T-helper 1 cell treated with Interleukin-12 subunit alpha and Interleukin-12 subunit beta and Interleukin-4 antibody, amounts not matched to agents 30 μg/mL and 1 μg/mL, for 36 hours (primary cell): ENCODE data around the gene YWHAQ.
"Not testable (repeated sequence)": the region's sequence is repeated elsewhere in the genome, so short reads cannot be mapped to it uniquely, and the experiment has no call there.

Experiments
- H3K27ac Mint-ChIP-seq: one replicate; pipeline ENCODE4 v1.8.0; 2021; ENCODE audit warnings: mild to moderate bottlenecking, mixed read lengths
- H3K27me3 Mint-ChIP-seq: one replicate; pipeline ENCODE4 v1.8.0; 2021; ENCODE audit warnings: low read depth, mixed read lengths
- H3K36me3 Mint-ChIP-seq: one replicate; pipeline ENCODE4 v1.8.0; 2021; ENCODE audit warnings: low read depth, mixed read lengths
- H3K4me1 Mint-ChIP-seq: one replicate; pipeline ENCODE4 v1.8.0; 2021; ENCODE audit warnings: low read depth, mixed read lengths
- H3K4me3 Mint-ChIP-seq: one replicate; pipeline ENCODE4 v1.8.0; 2021; ENCODE audit warnings: mild to moderate bottlenecking, moderate library complexity, mixed read lengths
- H3K9me3 Mint-ChIP-seq: one replicate; pipeline ENCODE4 v1.8.0; 2021; ENCODE audit warnings: mixed read lengths

Gene YWHAQ

GRCh38 chr2:9601397-9601796, 29.4 kb downstream of the YWHAQ start:
- Mint-ChIP-seq H3K9me3 (peaks cover 23% of the 10 kb centered on the region), H3K4me1 (peaks cover 14% of the 10 kb centered on the region), H3K36me3 (peaks cover 46% of the 10 kb centered on the region)

GRCh38 chr2:9599430-9599829, 31.4 kb downstream of the YWHAQ start:
- Mint-ChIP-seq H3K27me3 (no peaks in the 10 kb centered on the region), H3K4me1 (peaks cover 24% of the 10 kb centered on the region), H3K36me3 (peaks cover 41% of the 10 kb centered on the region), H3K27ac (no peak overlapping the region), H3K4me3 (no peak overlapping the region), H3K9me3 (peaks cover 22% of the 10 kb centered on the region)

More at GRCh38 chr2:9601397-9601796, 29.4 kb downstream of the YWHAQ start:
- H3K4me3 Mint-ChIP-seq = no peak overlapping the region
- H3K27me3 Mint-ChIP-seq = no peaks in the 10 kb centered on the region
- H3K27ac Mint-ChIP-seq = no peak overlapping the region

GRCh38 chr2:9596621-9597311, 34.0 kb downstream of the YWHAQ start:
- H3K4me1 Mint-ChIP-seq = peaks cover 28% of the 10 kb centered on the region

DNA sequence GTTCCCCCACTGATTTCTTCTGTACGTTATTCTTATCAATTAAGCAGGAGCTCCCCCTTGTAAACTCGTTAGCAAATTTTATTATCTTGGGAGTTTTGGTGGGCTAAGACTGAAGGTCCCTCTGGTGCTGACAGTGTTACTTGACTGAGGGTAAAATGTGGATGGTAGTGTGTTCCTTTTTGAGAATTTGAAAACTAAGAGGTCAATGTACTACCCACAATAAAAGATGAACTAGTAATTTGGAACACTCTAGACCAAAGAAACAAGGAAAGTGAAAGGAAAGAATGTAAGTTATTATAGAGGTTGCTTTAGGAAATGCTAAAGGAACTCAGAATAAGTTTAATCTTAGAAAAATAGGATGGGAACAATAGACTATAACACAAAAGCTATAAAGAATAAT, 35.1 kb downstream of the YWHAQ start:
- Mint-ChIP-seq H3K27me3 (no peaks in the 10 kb centered on the region), H3K27ac (no peak overlapping the region), H3K9me3 (peaks cover 16% of the 10 kb centered on the region), H3K36me3 (peaks cover 36% of the 10 kb centered on the region), H3K4me3 (no peak overlapping the region), H3K4me1 (peaks cover 33% of the 10 kb centered on the region)

More at GRCh38 chr2:9596621-9597311, 34.0 kb downstream of the YWHAQ start:
- Mint-ChIP-seq H3K4me3 (no peak overlapping the region), H3K36me3 (peaks cover 33% of the 10 kb centered on the region), H3K9me3 (peaks cover 16% of the 10 kb centered on the region), H3K27ac (no peak overlapping the region), H3K27me3 (no peaks in the 10 kb centered on the region)

GRCh38 chr2:9595256-9595655, 35.5 kb downstream of the YWHAQ start:
- not testable (repeated sequence) for H3K27me3 Mint-ChIP-seq, H3K4me3 Mint-ChIP-seq, H3K27ac Mint-ChIP-seq
- Mint-ChIP-seq H3K9me3 (peaks cover 16% of the 10 kb centered on the region), H3K4me1 (peaks cover 33% of the 10 kb centered on the region), H3K36me3 (peaks cover 31% of the 10 kb centered on the region)

GRCh38 chr2:9594366-9595054, 36.3 kb downstream of the YWHAQ start:
- Mint-ChIP-seq H3K27me3 (no peaks in the 10 kb centered on the region), H3K36me3 (peaks cover 26% of the 10 kb centered on the region), H3K4me1 (peaks cover 31% of the 10 kb centered on the region), H3K9me3 (peaks cover 9% of the 10 kb centered on the region), H3K27ac (peak overlapping the region; percentile 23), H3K4me3 (peak overlapping the region; percentile 14)

DNA sequence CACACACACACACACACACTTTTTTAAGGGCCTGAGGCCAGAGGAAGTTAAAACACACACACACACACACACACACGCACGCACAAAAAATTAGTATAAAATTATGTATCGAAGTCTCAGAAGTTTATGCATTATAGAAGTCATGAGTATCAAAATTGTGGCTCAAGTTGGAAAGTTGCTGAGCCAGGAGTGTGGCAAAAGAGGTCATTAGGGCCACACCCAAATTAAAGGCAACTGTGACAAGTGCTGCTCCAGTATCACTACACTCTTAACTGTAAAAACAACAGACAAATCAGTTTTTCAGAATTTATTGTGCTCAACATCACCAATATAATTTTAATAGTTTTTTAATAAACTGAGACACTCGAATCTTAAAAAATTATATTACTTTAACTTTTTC, 36.9 kb downstream of the YWHAQ start:
- peaks cover 20% of the 10 kb centered on the region for H3K36me3 Mint-ChIP-seq
- no peaks in the 10 kb centered on the region for H3K27me3 Mint-ChIP-seq
- H3K9me3 Mint-ChIP-seq = peaks cover 4% of the 10 kb centered on the region
- H3K27ac Mint-ChIP-seq = no peak overlapping the region
- H3K4me1 Mint-ChIP-seq = peaks cover 31% of the 10 kb centered on the region
- H3K4me3 Mint-ChIP-seq = no peak overlapping the region

GRCh38 chr2:9592699-9593098, 38.1 kb downstream of the YWHAQ start:
- no peak overlapping the region for H3K27ac Mint-ChIP-seq
- H3K9me3 Mint-ChIP-seq = no peaks in the 10 kb centered on the region
- H3K4me1 Mint-ChIP-seq = peaks cover 31% of the 10 kb centered on the region
- no peak overlapping the region for H3K4me3 Mint-ChIP-seq
- H3K27me3 Mint-ChIP-seq = no peaks in the 10 kb centered on the region
- H3K36me3 Mint-ChIP-seq = peaks cover 14% of the 10 kb centered on the region

DNA sequence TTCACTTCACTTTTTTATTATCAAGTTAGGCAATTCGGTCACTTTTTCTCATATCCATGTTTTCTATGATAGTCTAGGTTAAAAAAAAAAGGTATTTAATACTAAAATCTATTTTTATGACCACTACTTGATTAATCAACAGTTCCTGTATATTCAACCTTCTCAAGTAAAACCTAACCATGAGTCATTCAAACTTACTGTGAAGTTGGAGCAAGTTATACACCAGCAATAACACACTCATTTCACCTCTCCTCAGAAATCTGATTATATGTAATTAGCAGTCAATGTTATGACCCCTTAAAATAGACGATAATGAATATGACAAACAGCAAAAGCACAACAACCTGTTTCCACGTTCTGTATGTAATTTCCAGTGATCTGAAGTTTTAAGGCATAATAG, 40.2 kb downstream of the YWHAQ start:
- Mint-ChIP-seq H3K4me3 (no peak overlapping the region), H3K4me1 (peaks cover 21% of the 10 kb centered on the region), H3K27ac (peak overlapping the region; percentile 49), H3K36me3 (peaks cover 28% of the 10 kb centered on the region), H3K9me3 (no peaks in the 10 kb centered on the region), H3K27me3 (no peaks in the 10 kb centered on the region)

DNA sequence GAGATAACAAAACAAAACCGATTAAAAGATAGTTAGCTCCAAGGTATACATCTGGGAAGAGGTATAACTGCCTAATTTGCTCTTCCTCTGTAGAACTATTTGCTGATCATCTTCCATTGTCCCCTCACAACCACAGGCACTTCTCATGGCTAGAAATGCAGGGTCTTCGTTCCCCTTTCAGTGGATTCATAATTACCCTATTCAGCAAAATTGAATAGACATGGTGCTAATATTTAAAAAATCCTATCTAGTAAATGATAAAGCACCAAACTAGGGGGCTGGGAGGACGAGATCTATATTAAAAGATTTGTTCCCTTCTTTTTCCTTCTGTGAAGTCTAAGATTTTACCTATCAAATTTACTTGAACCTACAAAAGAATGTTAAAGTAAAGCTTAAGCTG, 44.3 kb downstream of the YWHAQ start:
- Mint-ChIP-seq H3K4me1 (peaks cover 7% of the 10 kb centered on the region), H3K27me3 (no peaks in the 10 kb centered on the region), H3K27ac (no peak overlapping the region), H3K9me3 (no peaks in the 10 kb centered on the region), H3K36me3 (peaks cover 41% of the 10 kb centered on the region), H3K4me3 (no peak overlapping the region)

GRCh38 chr2:9585486-9585885, 45.3 kb downstream of the YWHAQ start:
- H3K27ac Mint-ChIP-seq = no peak overlapping the region
- H3K36me3 Mint-ChIP-seq = peaks cover 38% of the 10 kb centered on the region
- H3K9me3 Mint-ChIP-seq = no peaks in the 10 kb centered on the region
- H3K4me1 Mint-ChIP-seq = peaks cover 3% of the 10 kb centered on the region
- H3K4me3 Mint-ChIP-seq = no peak overlapping the region
- no peaks in the 10 kb centered on the region for H3K27me3 Mint-ChIP-seq

DNA sequence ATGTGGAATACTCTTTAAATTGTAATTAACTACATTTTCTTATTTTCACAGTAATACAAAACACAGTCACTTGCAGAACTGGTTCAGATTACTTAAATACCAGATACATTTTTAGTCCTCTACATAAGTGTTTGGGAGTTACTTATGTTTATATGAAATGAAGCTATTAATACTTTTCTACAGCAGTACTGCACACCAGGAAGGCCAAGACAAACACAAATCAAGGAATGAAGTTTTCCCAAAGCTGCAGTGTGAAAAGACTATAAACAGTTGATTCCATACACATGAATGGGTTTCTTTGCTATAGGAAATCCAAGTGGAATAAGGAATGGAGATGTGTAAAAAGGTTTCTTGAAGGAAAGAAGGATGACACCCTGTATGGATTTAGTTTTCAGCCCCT, 45.9 kb downstream of the YWHAQ start:
- H3K27me3 Mint-ChIP-seq, H3K9me3 Mint-ChIP-seq, H3K4me3 Mint-ChIP-seq, H3K4me1 Mint-ChIP-seq, H3K27ac Mint-ChIP-seq: not testable (repeated sequence)
- peaks cover 35% of the 10 kb centered on the region for H3K36me3 Mint-ChIP-seq

DNA sequence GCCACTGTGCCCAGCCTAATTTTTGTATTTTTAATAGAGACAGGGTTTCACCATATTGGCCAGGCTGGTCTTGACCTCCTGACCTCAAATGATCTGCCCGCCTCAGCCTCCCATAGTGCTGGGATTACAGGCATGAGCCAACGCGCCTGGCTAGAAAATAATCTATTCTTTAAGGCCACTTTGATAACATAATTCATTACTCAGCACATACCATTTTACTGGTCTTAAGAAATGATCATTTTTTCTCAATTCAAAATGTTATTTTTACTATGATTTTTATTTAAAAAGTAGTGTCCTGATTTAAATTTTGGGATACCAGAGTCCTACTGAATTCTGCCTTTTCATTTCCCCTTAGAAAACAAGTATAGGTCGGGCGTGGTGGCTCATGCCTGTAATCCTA, 48.2 kb downstream of the YWHAQ start:
- Mint-ChIP-seq H3K4me3 (no peak overlapping the region), H3K4me1 (peaks cover 3% of the 10 kb centered on the region), H3K9me3 (no peaks in the 10 kb centered on the region), H3K27me3 (no peaks in the 10 kb centered on the region), H3K27ac (no peak overlapping the region), H3K36me3 (peaks cover 29% of the 10 kb centered on the region)

DNA sequence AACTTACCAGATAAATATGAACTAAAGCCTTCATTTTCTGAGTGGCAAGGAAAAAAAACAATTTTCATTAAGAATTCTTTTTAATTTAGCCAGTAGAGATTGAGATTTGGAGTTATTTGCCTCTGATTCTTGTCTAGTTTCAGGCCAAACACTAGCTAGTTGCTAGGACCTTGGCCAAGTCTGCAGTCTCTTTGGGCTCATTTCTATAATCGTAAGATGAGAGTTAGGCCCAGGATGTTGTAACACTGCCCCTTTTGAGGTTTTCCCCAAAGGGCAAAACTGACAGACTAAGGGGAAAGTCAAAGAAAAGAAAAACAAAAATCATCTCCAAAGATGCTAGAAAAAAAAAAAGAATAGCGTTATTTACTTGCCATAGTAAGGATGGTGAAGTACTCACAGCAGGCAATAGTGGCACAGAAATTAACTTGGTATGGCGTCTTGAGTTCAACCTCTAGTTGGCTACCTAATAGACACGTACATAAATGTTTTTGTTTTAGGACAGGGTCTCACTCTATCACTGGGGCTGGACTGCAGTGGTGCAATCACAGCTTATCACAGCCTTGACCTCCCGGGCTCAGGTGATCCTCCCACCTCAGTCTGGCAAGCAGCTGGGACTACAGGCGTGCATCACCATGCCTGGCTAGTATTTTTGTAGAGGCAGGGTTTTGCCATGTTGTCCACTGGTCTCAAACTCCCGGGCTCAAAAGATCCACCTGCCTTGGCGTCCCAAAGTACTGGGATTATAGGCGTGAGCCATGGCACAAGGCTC, 52.1 kb downstream of the YWHAQ start:
- Mint-ChIP-seq H3K4me1 (peaks cover 4% of the 10 kb centered on the region), H3K27me3 (no peaks in the 10 kb centered on the region), H3K27ac (no peak overlapping the region), H3K9me3 (no peaks in the 10 kb centered on the region), H3K4me3 (no peak overlapping the region), H3K36me3 (peaks cover 5% of the 10 kb centered on the region)

DNA sequence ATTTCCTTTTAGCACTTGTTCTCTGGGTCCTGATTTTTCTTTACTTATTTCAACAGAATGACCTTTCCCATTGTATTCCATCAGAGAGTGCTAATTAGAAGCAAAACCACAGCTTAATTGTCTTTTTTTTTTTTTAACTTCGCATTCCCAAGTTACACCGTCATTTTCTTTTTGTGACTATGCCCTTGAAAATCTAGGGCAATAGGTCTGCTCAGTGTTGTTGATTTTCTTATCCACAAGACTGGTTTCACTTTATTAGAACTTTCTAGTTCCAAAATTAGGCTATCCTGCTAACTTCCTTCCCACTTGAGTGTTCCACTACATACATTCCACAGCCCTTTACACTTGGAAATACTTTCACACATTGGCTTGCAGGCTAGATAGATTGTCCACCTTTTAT, 56.5 kb downstream of the YWHAQ start:
- Mint-ChIP-seq H3K36me3 (no peaks in the 10 kb centered on the region), H3K4me1 (peaks cover 10% of the 10 kb centered on the region), H3K9me3 (no peaks in the 10 kb centered on the region), H3K27ac (no peak overlapping the region), H3K27me3 (no peaks in the 10 kb centered on the region), H3K4me3 (no peak overlapping the region)
